ENCODE data around the gene ABCA9. TPM values are rescaled to one million over a fixed set of nuclear protein-coding genes. Genes with fewer than 3 reads are reported as not detected.
A peak's percentile ranks its signal among the peaks of the same experiment; 100 is the strongest.

Gene ABCA9
- total and polyA plus RNA-seq, 9 of the 15 experiments (the other 6 are each of a cell fraction or from before 2014, with no cell fraction given) = 0.04 TPM; not detected in 8

GRCh38 chr17:69088643-69089200 lies 28.0 kb upstream of the ABCA9 start (continued):
- no peak for TF ChIP-seq E2F5 (CRISPR knock-in tag; IDR thresholded peaks at IDR 0.05)
- no peak for TF ChIP-seq JUNB (CRISPR knock-in tag; conservative IDR thresholded peaks at IDR 0.05)
- peak; percentile 84 to 88 for TF ChIP-seq KDM1A (IDR thresholded peaks at IDR 0.05)
- TF ChIP-seq EP300 (IDR thresholded peaks at IDR 0.05; ENCODE audit: low read length) = peak; percentile 61; the same call in 1 of the 2 replicates
- no peak for TF ChIP-seq GTF3C2 (IDR thresholded peaks at IDR 0.05; ENCODE audit: borderline replicate concordance, extremely low read depth, insufficient read length)
- TF ChIP-seq ARID1B (IDR thresholded peaks at IDR 0.05) = peak; percentile 69
- TF ChIP-seq TRIM24 (IDR thresholded peaks at IDR 0.05) = peak; percentile 88 to 92; a peak in 3 of 4 replicates
- TF ChIP-seq KAT7 (CRISPR knock-in tag; IDR thresholded peaks at IDR 0.05; ENCODE audit: borderline replicate concordance) = no peak
- no peak for TF ChIP-seq ZNF165 (CRISPR knock-in tag; IDR thresholded peaks at IDR 0.05; ENCODE audit: borderline replicate concordance)
- TF ChIP-seq ETV1 (tag; conservative IDR thresholded peaks at IDR 0.05; ENCODE audit: low read depth) = no peak
- peak; percentile 66; the same call in 1 of the 2 replicates for TF ChIP-seq CC2D1A (IDR thresholded peaks at IDR 0.05)
- no peak for TF ChIP-seq CCNT2 (IDR thresholded peaks at IDR 0.05; ENCODE audit: borderline replicate concordance, extremely low read depth, insufficient read length, low read depth, low read length)
- TF ChIP-seq SETDB1 (IDR thresholded peaks at IDR 0.05; ENCODE audit: low read length) = no peak
- no peak for TF ChIP-seq SMAD4 (CRISPR knock-in tag; conservative IDR thresholded peaks at IDR 0.05)
- no peak for TF ChIP-seq KHSRP (IDR thresholded peaks at IDR 0.05)
- peak; percentile 44; the same call in 1 of the 2 replicates for TF ChIP-seq ESRRA (IDR thresholded peaks at IDR 0.05; ENCODE audit: borderline replicate concordance, low read depth)
- no peak for TF ChIP-seq E2F8 (IDR thresholded peaks at IDR 0.05; ENCODE audit: low read depth, partially characterized antibody)
- TF ChIP-seq NCOR1 (IDR thresholded peaks at IDR 0.05) = peak; percentile 66
- no peak for TF ChIP-seq RHOXF2B (CRISPR knock-in tag; conservative IDR thresholded peaks at IDR 0.05)
- 0 out of 2 replicates have a peak, but pooled peaks have one; percentile 19 for TF ChIP-seq ETV5 (CRISPR knock-in tag; IDR thresholded peaks at IDR 0.05; ENCODE audit: low read depth)
- TF ChIP-seq ZNF316 (IDR thresholded peaks at IDR 0.05) = peak; percentile 88
- no peak for TF ChIP-seq BCOR (IDR thresholded peaks at IDR 0.05)
- TF ChIP-seq USF1 (CRISPR knock-in tag; IDR thresholded peaks at IDR 0.05) = no peak
- no peak for TF ChIP-seq SMAD2 (IDR thresholded peaks at IDR 0.05; ENCODE audit: low read depth, low read length)
